ENCODE measurements around the gene GNAI1. TPM values are rescaled to one million over a fixed set of nuclear protein-coding genes. Genes with fewer than 3 reads are reported as not detected.

The GNAI1 gene
- total RNA-seq, 1 donor: 25.8 TPM

GRCh38 chr7:80275192-80275605 is 140.6 kb downstream of the GNAI1 start:
- DNase-seq (ENCODE audit: low read depth): no peak
- H3K4me3 ChIP-seq (ENCODE audit: low read depth, low read length): no peak overlapping the region
- TF ChIP-seq, protein P1, sequence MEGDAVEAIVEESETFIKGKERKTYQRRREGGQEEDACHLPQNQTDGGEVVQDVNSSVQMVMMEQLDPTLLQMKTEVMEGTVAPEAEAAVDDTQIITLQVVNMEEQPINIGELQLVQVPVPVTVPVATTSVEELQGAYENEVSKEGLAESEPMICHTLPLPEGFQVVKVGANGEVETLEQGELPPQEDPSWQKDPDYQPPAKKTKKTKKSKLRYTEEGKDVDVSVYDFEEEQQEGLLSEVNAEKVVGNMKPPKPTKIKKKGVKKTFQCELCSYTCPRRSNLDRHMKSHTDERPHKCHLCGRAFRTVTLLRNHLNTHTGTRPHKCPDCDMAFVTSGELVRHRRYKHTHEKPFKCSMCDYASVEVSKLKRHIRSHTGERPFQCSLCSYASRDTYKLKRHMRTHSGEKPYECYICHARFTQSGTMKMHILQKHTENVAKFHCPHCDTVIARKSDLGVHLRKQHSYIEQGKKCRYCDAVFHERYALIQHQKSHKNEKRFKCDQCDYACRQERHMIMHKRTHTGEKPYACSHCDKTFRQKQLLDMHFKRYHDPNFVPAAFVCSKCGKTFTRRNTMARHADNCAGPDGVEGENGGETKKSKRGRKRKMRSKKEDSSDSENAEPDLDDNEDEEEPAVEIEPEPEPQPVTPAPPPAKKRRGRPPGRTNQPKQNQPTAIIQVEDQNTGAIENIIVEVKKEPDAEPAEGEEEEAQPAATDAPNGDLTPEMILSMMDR (IDR thresholded peaks at IDR 0.05; ENCODE audit: insufficient read depth, low read length): no peak

Small RNAs within 50 kb of the gene (small RNA-seq; reads per million reads assigned to genes)
- gene RN7SL869P: not detected

Data from fibroblast of the aortic adventitia (primary cell).